HEK293 (cell line): Measurements from ENCODE around the gene EXOC1.

Experiments used
- CTCF ChIA-PET: fragments of 350-600 bp; formaldehyde crosslinking; extraction: SDS; loops from one replicate; lab custom pipeline; 2021; ENCODE audit warnings: antibody characterized with exemption; lab: Yijun Ruan, JAX
- POLR2A ChIA-PET: fragments of 300-600 bp; formaldehyde crosslinking; extraction: SDS; loops from one replicate; lab custom pipeline; 2020; ENCODE audit warnings: antibody characterized with exemption, inconsistent platforms; lab: Yijun Ruan, JAX
- H3K27ac ChIP-seq: fragments of 200-500 bp; sonication (Bioruptor generic); 2 replicates; pipeline ENCODE4 v1.5.1; 2014; ENCODE audit warnings: low read depth, low read length, control low read depth, inconsistent platforms; ENCODE audit errors: extremely low read depth
- H3K36me3 ChIP-seq, 2 experiments: fragments of 200-500 bp in 1 of 2; sonication (Bioruptor generic) in 1 of 2; 1 replicate in 1 of 2; 2 replicates in 1 of 2; pipeline ENCODE4 v1.5.1; 2014 to 2017; ENCODE audit warnings: inconsistent platforms in 2 of 2, low read length in 2 of 2; ENCODE audit not compliant: control insufficient read depth in 2 of 2, insufficient read depth in 1 of 2
- H3K4me1 ChIP-seq: fragments of 200-500 bp; sonication (Bioruptor generic); 2 replicates; pipeline ENCODE4 v1.5.1; 2014; ENCODE audit warnings: mild to moderate bottlenecking, low read length, inconsistent platforms; ENCODE audit not compliant: control insufficient read depth, insufficient read depth
- H3K4me3 ChIP-seq: 2 replicates; pipeline ENCODE4 v1.5.1; 2011; ENCODE audit warnings: low read depth, mild to moderate bottlenecking, control low read depth, low read length, moderate library complexity
- H3K9me3 ChIP-seq: fragments of 200-500 bp; sonication (Bioruptor generic); 2 replicates; pipeline ENCODE4 v1.5.1; 2014; ENCODE audit warnings: low read depth, low read length, inconsistent platforms; ENCODE audit not compliant: control insufficient read depth, insufficient read depth
- EGR2 ChIP-seq: fragments of 450-650 bp; formaldehyde crosslinking; IDR thresholded peaks from 2 replicates; pipeline ENCODE4 v1.5.1; 2016; ENCODE audit warnings: low read depth, missing biosample characterization, missing genetic modification characterization
- HOXA7 ChIP-seq: sonication (generic); formaldehyde crosslinking; IDR thresholded peaks from 2 replicates; pipeline ENCODE4 v1.8.1; 2022; ENCODE audit warnings: missing genetic modification reagents, borderline replicate concordance
- YY1 ChIP-seq: fragments of 450-650 bp; formaldehyde crosslinking; IDR thresholded peaks from 2 replicates; pipeline ENCODE4 v1.5.1; 2018; ENCODE audit warnings: missing biosample characterization, missing genetic modification characterization
- ZBTB21 ChIP-seq: fragments of 450-650 bp; formaldehyde crosslinking; IDR thresholded peaks from 2 replicates; pipeline ENCODE4 v1.5.1; 2017; ENCODE audit warnings: missing biosample characterization, missing genetic modification characterization
- ZFP41 ChIP-seq: fragments of 450-650 bp; formaldehyde crosslinking; IDR thresholded peaks from 2 replicates; pipeline ENCODE4 v1.5.1; 2016; ENCODE audit warnings: missing biosample characterization, missing genetic modification characterization, borderline replicate concordance
- ZNF2 ChIP-seq: fragments of 450-650 bp; formaldehyde crosslinking; IDR thresholded peaks from 2 replicates; pipeline ENCODE4 v1.5.1; 2016; ENCODE audit warnings: missing biosample characterization, missing genetic modification characterization
- ZNF292 ChIP-seq: fragments of 450-650 bp; formaldehyde crosslinking; IDR thresholded peaks from 2 replicates; pipeline ENCODE4 v1.5.1; 2016; ENCODE audit warnings: low read depth, missing biosample characterization, missing genetic modification characterization, borderline replicate concordance
- ZNF48 ChIP-seq: fragments of 450-650 bp; formaldehyde crosslinking; IDR thresholded peaks from 2 replicates; pipeline ENCODE4 v1.5.1; 2016; ENCODE audit warnings: missing biosample characterization, missing genetic modification characterization
- ZNF510 ChIP-seq: fragments of 450-650 bp; formaldehyde crosslinking; IDR thresholded peaks from 2 replicates; pipeline ENCODE4 v1.5.1; 2018; ENCODE audit warnings: mild to moderate bottlenecking, missing genetic modification characterization, missing biosample characterization; ENCODE audit not compliant: insufficient replicate concordance
- ZNF548 ChIP-seq: fragments of 450-650 bp; formaldehyde crosslinking; IDR thresholded peaks from 2 replicates; pipeline ENCODE4 v1.5.1; 2016; ENCODE audit warnings: missing biosample characterization, missing genetic modification characterization
- ZNF629 ChIP-seq: fragments of 450-650 bp; formaldehyde crosslinking; IDR thresholded peaks from 2 replicates; pipeline ENCODE4 v1.5.1; 2017; ENCODE audit warnings: missing biosample characterization, missing genetic modification characterization
- ZNF660 ChIP-seq: fragments of 450-650 bp; IDR thresholded peaks from 2 replicates; pipeline ENCODE4 v1.5.1; 2018; ENCODE audit warnings: missing biosample characterization, mild to moderate bottlenecking, missing genetic modification characterization
- ZNF792 ChIP-seq: fragments of 450-650 bp; formaldehyde crosslinking; IDR thresholded peaks from 2 replicates; pipeline ENCODE4 v1.5.1; 2016; ENCODE audit warnings: missing biosample characterization, missing genetic modification characterization
- ZNF830 ChIP-seq: fragments of 450-650 bp; IDR thresholded peaks from 2 replicates; pipeline ENCODE4 v1.5.0; 2018; ENCODE audit warnings: missing biosample characterization, missing genetic modification characterization, low read depth, mild to moderate bottlenecking, moderate library complexity
- TF ChIP-seq, protein P1 (sequence below): fragments of 450-650 bp; formaldehyde crosslinking; IDR thresholded peaks from 2 replicates; pipeline ENCODE4 v1.5.1; 2016; ENCODE audit warnings: missing biosample characterization, missing genetic modification characterization, borderline replicate concordance
- TF ChIP-seq, protein P2 (sequence below): fragments of 450-650 bp; formaldehyde crosslinking; IDR thresholded peaks from 2 replicates; pipeline ENCODE4 v1.5.1; 2017; ENCODE audit warnings: missing biosample characterization, missing genetic modification characterization
- TF ChIP-seq, protein P3 (sequence below): fragments of 450-650 bp; formaldehyde crosslinking; IDR thresholded peaks from 2 replicates; pipeline ENCODE4 v1.5.1; 2017; ENCODE audit warnings: missing biosample characterization, missing genetic modification characterization
- TF ChIP-seq, protein P4 (sequence below): fragments of 450-650 bp; formaldehyde crosslinking; IDR thresholded peaks from 2 replicates; pipeline ENCODE4 v1.5.1; 2017; ENCODE audit warnings: missing biosample characterization, missing genetic modification characterization
- TF ChIP-seq, protein P5 (sequence below): fragments of 450-650 bp; formaldehyde crosslinking; conservative IDR thresholded peaks from 2 replicates; pipeline ENCODE4 v1.5.1; 2016; ENCODE audit warnings: low read depth, missing biosample characterization, missing genetic modification characterization

Gene EXOC1

DNA sequence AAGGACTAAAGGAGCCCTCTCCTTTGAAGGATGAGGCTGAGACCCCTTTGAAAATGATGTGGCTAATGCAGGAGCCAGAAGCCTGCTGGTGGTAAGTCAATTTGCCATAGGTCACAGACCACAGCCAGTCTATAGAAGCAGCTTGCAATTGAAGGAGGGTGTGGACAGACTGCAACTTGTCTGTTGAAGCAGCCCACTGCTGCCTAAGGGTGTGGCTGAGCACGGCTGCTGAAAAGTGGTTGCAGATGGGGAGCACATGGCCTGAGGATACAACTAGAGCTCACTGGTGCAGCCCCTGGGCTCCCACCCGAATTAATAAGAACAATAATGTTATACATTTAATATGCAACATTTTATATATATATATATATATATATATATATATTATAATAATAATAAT lies 45.3 kb upstream of the EXOC1 start:
- H3K9me3 ChIP-seq, result no peaks in the 10 kb centered on the region
- no peak overlapping the region for H3K27ac ChIP-seq
- POLR2A ChIA-PET, result no interaction called here
- no peaks in the 10 kb centered on the region for H3K36me3 ChIP-seq
- no peak overlapping the region for H3K4me3 ChIP-seq
- TF ChIP-seq ZFP41 (tag by site-specific recombination) (no peak), ZNF292 (tag by site-specific recombination) (no peak), YY1 (tag by site-specific recombination) (no peak), EGR2 (tag by site-specific recombination) (no peak), ZNF629 (tag by site-specific recombination) (no peak), ZNF792 (no peak), HOXA7 (no peak), ZNF660 (tag by site-specific recombination) (no peak), ZNF48 (tag by site-specific recombination) (no peak), ZNF548 (tag by site-specific recombination) (no peak), ZNF830 (tag by site-specific recombination) (no peak), ZNF2 (no peak)
- TF ChIP-seq, protein P1, sequence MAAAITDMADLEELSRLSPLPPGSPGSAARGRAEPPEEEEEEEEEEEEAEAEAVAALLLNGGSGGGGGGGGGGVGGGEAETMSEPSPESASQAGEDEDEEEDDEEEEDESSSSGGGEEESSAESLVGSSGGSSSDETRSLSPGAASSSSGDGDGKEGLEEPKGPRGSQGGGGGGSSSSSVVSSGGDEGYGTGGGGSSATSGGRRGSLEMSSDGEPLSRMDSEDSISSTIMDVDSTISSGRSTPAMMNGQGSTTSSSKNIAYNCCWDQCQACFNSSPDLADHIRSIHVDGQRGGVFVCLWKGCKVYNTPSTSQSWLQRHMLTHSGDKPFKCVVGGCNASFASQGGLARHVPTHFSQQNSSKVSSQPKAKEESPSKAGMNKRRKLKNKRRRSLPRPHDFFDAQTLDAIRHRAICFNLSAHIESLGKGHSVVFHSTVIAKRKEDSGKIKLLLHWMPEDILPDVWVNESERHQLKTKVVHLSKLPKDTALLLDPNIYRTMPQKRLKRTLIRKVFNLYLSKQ (tag by site-specific recombination), result no peak
- TF ChIP-seq, protein P2, sequence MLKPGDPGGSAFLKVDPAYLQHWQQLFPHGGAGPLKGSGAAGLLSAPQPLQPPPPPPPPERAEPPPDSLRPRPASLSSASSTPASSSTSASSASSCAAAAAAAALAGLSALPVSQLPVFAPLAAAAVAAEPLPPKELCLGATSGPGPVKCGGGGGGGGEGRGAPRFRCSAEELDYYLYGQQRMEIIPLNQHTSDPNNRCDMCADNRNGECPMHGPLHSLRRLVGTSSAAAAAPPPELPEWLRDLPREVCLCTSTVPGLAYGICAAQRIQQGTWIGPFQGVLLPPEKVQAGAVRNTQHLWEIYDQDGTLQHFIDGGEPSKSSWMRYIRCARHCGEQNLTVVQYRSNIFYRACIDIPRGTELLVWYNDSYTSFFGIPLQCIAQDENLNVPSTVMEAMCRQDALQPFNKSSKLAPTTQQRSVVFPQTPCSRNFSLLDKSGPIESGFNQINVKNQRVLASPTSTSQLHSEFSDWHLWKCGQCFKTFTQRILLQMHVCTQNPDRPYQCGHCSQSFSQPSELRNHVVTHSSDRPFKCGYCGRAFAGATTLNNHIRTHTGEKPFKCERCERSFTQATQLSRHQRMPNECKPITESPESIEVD (tag by site-specific recombination), result no peak
- TF ChIP-seq, protein P3, sequence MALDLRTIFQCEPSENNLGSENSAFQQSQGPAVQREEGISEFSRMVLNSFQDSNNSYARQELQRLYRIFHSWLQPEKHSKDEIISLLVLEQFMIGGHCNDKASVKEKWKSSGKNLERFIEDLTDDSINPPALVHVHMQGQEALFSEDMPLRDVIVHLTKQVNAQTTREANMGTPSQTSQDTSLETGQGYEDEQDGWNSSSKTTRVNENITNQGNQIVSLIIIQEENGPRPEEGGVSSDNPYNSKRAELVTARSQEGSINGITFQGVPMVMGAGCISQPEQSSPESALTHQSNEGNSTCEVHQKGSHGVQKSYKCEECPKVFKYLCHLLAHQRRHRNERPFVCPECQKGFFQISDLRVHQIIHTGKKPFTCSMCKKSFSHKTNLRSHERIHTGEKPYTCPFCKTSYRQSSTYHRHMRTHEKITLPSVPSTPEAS, result no peak
- TF ChIP-seq, all 188 proteins: peak for 0
- H3K4me1 ChIP-seq, result no peaks in the 10 kb centered on the region
- CTCF ChIA-PET, result no interaction called here

DNA sequence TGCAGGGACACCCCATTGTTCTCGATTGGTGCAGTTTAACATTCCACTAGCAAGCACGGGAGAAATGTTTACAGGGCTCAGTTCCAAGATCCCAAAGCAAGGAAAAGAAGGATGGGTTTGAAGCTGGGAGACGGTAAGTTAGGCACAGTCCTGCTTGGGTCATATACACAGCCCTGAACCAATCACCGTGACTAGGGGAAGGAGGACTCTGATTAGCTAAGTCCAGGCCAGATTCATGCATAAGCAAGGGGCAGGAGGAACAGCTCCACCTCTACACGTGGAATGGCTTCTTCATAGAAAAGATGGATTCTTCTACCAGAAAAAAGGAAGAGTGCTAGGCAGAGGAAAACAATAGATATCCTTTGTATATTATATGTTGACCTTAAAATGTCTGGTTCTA lies 44.8 kb upstream of the EXOC1 start:
- ChIA-PET POLR2A (no interaction called here), CTCF (no interaction called here)
- TF ChIP-seq, protein P4, sequence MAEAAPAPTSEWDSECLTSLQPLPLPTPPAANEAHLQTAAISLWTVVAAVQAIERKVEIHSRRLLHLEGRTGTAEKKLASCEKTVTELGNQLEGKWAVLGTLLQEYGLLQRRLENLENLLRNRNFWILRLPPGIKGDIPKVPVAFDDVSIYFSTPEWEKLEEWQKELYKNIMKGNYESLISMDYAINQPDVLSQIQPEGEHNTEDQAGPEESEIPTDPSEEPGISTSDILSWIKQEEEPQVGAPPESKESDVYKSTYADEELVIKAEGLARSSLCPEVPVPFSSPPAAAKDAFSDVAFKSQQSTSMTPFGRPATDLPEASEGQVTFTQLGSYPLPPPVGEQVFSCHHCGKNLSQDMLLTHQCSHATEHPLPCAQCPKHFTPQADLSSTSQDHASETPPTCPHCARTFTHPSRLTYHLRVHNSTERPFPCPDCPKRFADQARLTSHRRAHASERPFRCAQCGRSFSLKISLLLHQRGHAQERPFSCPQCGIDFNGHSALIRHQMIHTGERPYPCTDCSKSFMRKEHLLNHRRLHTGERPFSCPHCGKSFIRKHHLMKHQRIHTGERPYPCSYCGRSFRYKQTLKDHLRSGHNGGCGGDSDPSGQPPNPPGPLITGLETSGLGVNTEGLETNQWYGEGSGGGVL (tag by site-specific recombination), result no peak
- no peak for TF ChIP-seq ZNF510 (tag by site-specific recombination)
- no peak for TF ChIP-seq ZBTB21 (tag by site-specific recombination)
- TF ChIP-seq, protein P5, sequence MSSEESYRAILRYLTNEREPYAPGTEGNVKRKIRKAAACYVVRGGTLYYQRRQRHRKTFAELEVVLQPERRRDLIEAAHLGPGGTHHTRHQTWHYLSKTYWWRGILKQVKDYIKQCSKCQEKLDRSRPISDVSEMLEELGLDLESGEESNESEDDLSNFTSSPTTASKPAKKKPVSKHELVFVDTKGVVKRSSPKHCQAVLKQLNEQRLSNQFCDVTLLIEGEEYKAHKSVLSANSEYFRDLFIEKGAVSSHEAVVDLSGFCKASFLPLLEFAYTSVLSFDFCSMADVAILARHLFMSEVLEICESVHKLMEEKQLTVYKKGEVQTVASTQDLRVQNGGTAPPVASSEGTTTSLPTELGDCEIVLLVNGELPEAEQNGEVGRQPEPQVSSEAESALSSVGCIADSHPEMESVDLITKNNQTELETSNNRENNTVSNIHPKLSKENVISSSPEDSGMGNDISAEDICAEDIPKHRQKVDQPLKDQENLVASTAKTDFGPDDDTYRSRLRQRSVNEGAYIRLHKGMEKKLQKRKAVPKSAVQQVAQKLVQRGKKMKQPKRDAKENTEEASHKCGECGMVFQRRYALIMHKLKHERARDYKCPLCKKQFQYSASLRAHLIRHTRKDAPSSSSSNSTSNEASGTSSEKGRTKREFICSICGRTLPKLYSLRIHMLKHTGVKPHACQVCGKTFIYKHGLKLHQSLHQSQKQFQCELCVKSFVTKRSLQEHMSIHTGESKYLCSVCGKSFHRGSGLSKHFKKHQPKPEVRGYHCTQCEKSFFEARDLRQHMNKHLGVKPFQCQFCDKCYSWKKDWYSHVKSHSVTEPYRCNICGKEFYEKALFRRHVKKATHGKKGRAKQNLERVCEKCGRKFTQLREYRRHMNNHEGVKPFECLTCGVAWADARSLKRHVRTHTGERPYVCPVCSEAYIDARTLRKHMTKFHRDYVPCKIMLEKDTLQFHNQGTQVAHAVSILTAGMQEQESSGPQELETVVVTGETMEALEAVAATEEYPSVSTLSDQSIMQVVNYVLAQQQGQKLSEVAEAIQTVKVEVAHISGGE (tag by site-specific recombination), result no peak
- no peaks in the 10 kb centered on the region for H3K4me1 ChIP-seq
- no peaks in the 10 kb centered on the region for H3K36me3 ChIP-seq
- no peak overlapping the region for H3K4me3 ChIP-seq
- H3K27ac ChIP-seq, result no peak overlapping the region
- no peaks in the 10 kb centered on the region for H3K9me3 ChIP-seq
